ENCODE measurements around the gene ZDHHC13.

DNA sequence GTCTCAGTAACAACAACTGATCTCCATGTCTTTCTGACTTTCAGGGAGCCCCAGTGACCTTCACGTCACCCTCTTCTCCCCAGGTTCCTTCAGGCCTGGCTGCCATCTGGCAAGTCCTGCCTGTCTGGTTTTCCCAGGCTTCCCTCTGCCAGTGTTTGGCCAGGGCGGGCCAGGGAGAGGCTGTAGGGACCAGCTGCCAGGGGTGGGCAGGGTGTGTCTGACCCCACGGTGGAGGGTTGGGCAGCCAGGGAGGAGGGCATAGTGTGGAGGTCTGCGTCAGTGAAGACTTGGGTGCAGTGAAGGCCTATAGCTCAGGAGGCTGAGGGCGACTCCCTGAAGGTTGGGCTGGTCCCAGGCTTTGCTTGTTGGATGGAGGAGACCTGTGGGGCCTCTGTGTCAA, 44.5 kb upstream of the ZDHHC13 start:
- TF ChIP-seq, protein P1, sequence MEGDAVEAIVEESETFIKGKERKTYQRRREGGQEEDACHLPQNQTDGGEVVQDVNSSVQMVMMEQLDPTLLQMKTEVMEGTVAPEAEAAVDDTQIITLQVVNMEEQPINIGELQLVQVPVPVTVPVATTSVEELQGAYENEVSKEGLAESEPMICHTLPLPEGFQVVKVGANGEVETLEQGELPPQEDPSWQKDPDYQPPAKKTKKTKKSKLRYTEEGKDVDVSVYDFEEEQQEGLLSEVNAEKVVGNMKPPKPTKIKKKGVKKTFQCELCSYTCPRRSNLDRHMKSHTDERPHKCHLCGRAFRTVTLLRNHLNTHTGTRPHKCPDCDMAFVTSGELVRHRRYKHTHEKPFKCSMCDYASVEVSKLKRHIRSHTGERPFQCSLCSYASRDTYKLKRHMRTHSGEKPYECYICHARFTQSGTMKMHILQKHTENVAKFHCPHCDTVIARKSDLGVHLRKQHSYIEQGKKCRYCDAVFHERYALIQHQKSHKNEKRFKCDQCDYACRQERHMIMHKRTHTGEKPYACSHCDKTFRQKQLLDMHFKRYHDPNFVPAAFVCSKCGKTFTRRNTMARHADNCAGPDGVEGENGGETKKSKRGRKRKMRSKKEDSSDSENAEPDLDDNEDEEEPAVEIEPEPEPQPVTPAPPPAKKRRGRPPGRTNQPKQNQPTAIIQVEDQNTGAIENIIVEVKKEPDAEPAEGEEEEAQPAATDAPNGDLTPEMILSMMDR (IDR thresholded peaks at IDR 0.05 in 8 of 11, conservative IDR thresholded peaks at IDR 0.05 in 3 of 11) = no peak
- no peak for TF ChIP-seq POLR2A (IDR thresholded peaks at IDR 0.05)
- TF ChIP-seq POLR2AphosphoS5 (IDR thresholded peaks at IDR 0.05) = no peak

Measured in spleen (tissue), 7 donors.